OCI-LY3 (cell line): Measurements from ENCODE around the gene MDFIC2.

Source experiments
- EZH2phosphoT487 ChIP-seq: fragments of 200-600 bp; shearing (Covaris generic); IDR thresholded peaks from 2 replicates; pipeline ENCODE4 v1.6.1; 2018; ENCODE audit warnings: antibody characterized with exemption, mixed run types, low read depth
- TF ChIP-seq, protein P1 (sequence below): fragments of 200-600, 300-600 bp; sonication (generic); IDR thresholded peaks from 2 replicates; pipeline ENCODE4 v1.5.1; 2014; ENCODE audit warnings: antibody characterized with exemption, low read length, low read depth

DNA sequence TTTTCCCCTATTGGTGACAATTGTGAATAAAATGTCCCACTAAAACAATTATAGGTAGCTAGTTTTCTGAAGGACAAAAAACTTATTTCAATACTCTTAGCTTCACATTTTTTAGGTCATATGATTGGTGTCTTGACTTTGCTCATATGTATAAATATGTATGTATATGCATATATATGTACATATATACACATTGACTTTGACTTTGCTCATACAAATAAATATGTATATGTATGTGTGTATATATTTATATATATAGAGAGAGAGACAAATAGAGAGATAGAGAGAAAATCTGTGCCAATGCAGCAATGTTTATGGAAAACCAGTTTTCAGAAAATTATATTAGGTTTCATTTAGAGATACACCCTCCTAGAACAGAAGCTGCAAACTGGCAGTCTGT, 5.7 kb downstream of the MDFIC2 start:
- TF ChIP-seq, protein P1, sequence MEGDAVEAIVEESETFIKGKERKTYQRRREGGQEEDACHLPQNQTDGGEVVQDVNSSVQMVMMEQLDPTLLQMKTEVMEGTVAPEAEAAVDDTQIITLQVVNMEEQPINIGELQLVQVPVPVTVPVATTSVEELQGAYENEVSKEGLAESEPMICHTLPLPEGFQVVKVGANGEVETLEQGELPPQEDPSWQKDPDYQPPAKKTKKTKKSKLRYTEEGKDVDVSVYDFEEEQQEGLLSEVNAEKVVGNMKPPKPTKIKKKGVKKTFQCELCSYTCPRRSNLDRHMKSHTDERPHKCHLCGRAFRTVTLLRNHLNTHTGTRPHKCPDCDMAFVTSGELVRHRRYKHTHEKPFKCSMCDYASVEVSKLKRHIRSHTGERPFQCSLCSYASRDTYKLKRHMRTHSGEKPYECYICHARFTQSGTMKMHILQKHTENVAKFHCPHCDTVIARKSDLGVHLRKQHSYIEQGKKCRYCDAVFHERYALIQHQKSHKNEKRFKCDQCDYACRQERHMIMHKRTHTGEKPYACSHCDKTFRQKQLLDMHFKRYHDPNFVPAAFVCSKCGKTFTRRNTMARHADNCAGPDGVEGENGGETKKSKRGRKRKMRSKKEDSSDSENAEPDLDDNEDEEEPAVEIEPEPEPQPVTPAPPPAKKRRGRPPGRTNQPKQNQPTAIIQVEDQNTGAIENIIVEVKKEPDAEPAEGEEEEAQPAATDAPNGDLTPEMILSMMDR = no peak
- no peak for TF ChIP-seq EZH2phosphoT487
